ENCODE results near the gene MEIG1. TPM values are rescaled to one million over a fixed set of nuclear protein-coding genes. Genes with fewer than 3 reads are reported as not detected.
"Not testable (repeated sequence)": the region's sequence is repeated elsewhere in the genome, so short reads cannot be mapped to it uniquely, and the experiment has no call there.

Gene MEIG1
- total RNA-seq, 1 experiment from 2014 or later: 1.7 TPM

GRCh38 chr10:14926061-14926470 lies 33.1 kb upstream of the MEIG1 start:
- TF ChIP-seq CTCF (IDR thresholded peaks at IDR 0.05; ENCODE audit: unreplicated experiment): no peak
- intact Hi-C loops (cut with micrococcal nuclease): no loop called here
- no peaks in the 10 kb centered on the region for H3K4me1 Mint-ChIP-seq (ENCODE audit: insufficient read depth, unreplicated experiment)
- peaks cover 72% of the 10 kb centered on the region for H3K36me3 Mint-ChIP-seq (ENCODE audit: insufficient read depth, unreplicated experiment)
- H3K27me3 Mint-ChIP-seq (ENCODE audit: insufficient read depth, unreplicated experiment): no peaks in the 10 kb centered on the region
- BruUV-seq (replicated peaks): no TSS peak
- no peak overlapping the region for H3K27ac Mint-ChIP-seq (ENCODE audit: low read depth, unreplicated experiment)
- no peak for DNase-seq (ENCODE audit: unreplicated experiment)
- CTCF ChIA-PET: no interaction called here
- POLR2A ChIA-PET: no interaction called here
- no peaks in the 10 kb centered on the region for H3K9me3 Mint-ChIP-seq (ENCODE audit: unreplicated experiment)
- no peak overlapping the region for H3K4me3 Mint-ChIP-seq (ENCODE audit: unreplicated experiment)

DNA sequence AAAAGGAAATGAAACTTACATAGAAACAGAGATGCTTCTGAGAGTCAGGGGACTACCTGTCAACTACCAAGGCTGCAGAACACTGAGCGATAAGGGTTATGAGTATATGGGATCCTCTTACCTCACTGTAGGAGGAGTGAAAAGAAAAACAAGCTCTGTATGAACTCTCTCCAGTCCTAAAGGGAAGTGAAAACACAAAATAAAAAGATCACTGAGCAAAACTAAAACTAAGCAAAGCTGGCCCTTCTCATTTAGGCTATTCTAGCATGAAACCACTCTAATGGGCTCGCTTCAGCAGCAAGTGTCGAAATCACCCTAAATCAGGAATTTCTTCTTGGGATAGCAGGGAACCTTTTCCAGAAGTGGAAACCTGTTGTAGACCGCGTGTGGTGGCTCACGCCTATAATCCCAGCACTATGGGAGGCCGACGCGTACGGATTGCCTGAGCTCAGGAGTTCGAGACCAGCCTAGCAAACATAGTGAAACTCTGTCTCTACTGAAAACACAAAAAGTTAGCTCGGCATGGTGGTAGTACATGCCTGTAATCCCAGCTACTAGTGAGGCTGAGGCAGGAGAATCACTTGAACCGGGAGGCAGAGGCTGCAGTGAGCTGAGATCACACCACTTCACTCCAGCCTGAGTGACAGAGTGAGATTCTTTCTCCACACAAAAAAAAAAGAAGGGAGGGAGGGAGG lies 32.3 kb upstream of the MEIG1 start:
- no peaks in the 10 kb centered on the region for H3K27me3 Mint-ChIP-seq (ENCODE audit: insufficient read depth, unreplicated experiment)
- POLR2A ChIA-PET: no interaction called here
- no TSS peak for BruUV-seq (replicated peaks)
- H3K36me3 Mint-ChIP-seq (ENCODE audit: insufficient read depth, unreplicated experiment): peaks cover 70% of the 10 kb centered on the region
- TF ChIP-seq CTCF (IDR thresholded peaks at IDR 0.05; ENCODE audit: unreplicated experiment): no peak
- no peak overlapping the region for H3K4me3 Mint-ChIP-seq (ENCODE audit: unreplicated experiment)
- H3K9me3 Mint-ChIP-seq (ENCODE audit: unreplicated experiment): no peaks in the 10 kb centered on the region
- CTCF ChIA-PET: interaction anchor here (0.7 kb wide), 1 partner anchor 26 kb away, joined by 4 read pairs; no protein-coding TSS in a partner anchor
- H3K4me1 Mint-ChIP-seq (ENCODE audit: insufficient read depth, unreplicated experiment): no peaks in the 10 kb centered on the region
- intact Hi-C loops (cut with micrococcal nuclease): no loop called here
- DNase-seq (ENCODE audit: unreplicated experiment): no peak
- no peak overlapping the region for H3K27ac Mint-ChIP-seq (ENCODE audit: low read depth, unreplicated experiment)

DNA sequence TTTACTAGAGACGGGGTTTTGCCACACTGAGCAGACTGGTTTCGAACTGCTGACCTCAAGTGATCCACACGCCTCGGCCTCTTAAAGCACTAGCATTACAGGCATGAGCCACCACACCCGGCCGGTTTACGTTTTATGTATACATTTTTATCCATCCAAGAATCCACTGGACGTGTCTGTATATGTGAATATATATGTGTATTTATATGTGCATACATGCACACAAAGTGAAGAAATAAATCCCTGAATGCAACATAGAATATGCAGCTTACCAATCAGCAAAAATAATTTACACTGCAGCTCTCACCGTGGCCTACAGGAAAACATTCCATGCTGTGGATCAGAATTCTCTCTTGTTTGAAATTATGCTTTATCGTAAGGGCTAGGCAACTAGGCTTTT lies 28.6 kb upstream of the MEIG1 start:
- no TSS peak for BruUV-seq (replicated peaks)
- intact Hi-C loops (cut with micrococcal nuclease): no loop called here
- ChIA-PET POLR2A (interaction anchor here (0.8 to 1.4 kb wide), 2 partner anchors 23 to 49 kb away, joined by 4 to 5 read pairs; partner anchors contain the start of gene DCLRE1C), CTCF (interaction anchor here (0.6 kb wide), 2 partner anchors 16 to 1153 kb away, joined by 3 read pairs; no protein-coding TSS in a partner anchor)
- Mint-ChIP-seq H3K4me3 (ENCODE audit: unreplicated experiment) (no peak overlapping the region), H3K27me3 (ENCODE audit: insufficient read depth, unreplicated experiment) (no peaks in the 10 kb centered on the region), H3K4me1 (ENCODE audit: insufficient read depth, unreplicated experiment) (no peaks in the 10 kb centered on the region), H3K9me3 (ENCODE audit: unreplicated experiment) (no peaks in the 10 kb centered on the region), H3K36me3 (ENCODE audit: insufficient read depth, unreplicated experiment) (peaks cover 77% of the 10 kb centered on the region), H3K27ac (ENCODE audit: low read depth, unreplicated experiment) (no peak overlapping the region)
- no peak for TF ChIP-seq CTCF (IDR thresholded peaks at IDR 0.05; ENCODE audit: unreplicated experiment)
- DNase-seq (ENCODE audit: unreplicated experiment): no peak

DNA sequence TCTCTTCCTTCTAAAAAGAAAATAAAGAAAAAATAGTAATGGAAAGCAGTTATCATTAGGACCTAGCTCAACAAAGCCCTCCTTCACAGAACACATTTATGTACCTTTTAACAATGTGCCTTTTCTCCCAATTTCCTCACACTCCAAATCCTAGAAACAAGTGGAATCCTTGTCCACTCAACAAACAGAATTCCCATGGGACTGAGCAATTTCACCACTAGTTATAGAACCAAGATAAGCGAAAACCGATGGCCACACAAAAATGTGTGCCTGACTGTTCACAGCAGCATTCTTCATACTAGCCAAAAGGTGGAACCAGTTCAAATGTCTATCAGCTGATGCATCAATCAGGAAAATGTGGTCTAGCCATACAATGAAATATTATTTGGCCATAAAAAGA lies 22.6 kb upstream of the MEIG1 start:
- CTCF ChIA-PET: interaction anchor here (0.9 kb wide), 1 partner anchor 170 kb away, joined by 3 read pairs; no protein-coding TSS in a partner anchor
- no TSS peak for BruUV-seq (replicated peaks)

DNA sequence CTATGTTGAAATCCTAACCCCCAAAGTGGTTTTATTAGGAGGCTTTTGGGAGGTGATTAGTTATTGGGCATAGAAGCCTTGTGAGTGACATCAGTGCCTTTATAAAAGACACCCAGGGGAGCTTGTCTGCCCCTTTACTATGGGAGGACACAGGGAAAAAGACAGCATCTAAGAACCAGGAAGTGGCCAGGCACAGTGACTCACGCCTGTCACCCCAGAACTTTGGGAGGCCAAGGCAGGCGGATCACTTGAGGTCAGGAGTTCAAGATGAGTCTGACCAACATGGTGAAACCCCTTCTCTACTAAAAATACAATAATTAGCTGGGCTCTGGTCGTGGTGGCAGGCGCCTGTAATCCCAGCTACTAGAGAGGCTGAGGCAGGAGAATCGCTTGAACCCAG lies 20.2 kb upstream of the MEIG1 start:
- peaks cover 51% of the 10 kb centered on the region for H3K36me3 Mint-ChIP-seq (ENCODE audit: insufficient read depth, unreplicated experiment)
- BruUV-seq (replicated peaks); POLR2A ChIA-PET; H3K27me3 Mint-ChIP-seq (ENCODE audit: insufficient read depth, unreplicated experiment); DNase-seq (ENCODE audit: unreplicated experiment); CTCF ChIA-PET; H3K4me1 Mint-ChIP-seq (ENCODE audit: insufficient read depth, unreplicated experiment); H3K27ac Mint-ChIP-seq (ENCODE audit: low read depth, unreplicated experiment); H3K4me3 Mint-ChIP-seq (ENCODE audit: unreplicated experiment); intact Hi-C loops (cut with micrococcal nuclease); H3K9me3 Mint-ChIP-seq (ENCODE audit: unreplicated experiment): not testable (repeated sequence)

More for the DNA sequence above, 22.6 kb upstream of the MEIG1 start:
- no peaks in the 10 kb centered on the region for H3K9me3 Mint-ChIP-seq (ENCODE audit: unreplicated experiment)
- POLR2A ChIA-PET: no interaction called here
- intact Hi-C loops (cut with micrococcal nuclease): no loop called here
- H3K36me3 Mint-ChIP-seq (ENCODE audit: insufficient read depth, unreplicated experiment): peaks cover 56% of the 10 kb centered on the region
- no peak overlapping the region for H3K4me3 Mint-ChIP-seq (ENCODE audit: unreplicated experiment)
- no peak for TF ChIP-seq CTCF (IDR thresholded peaks at IDR 0.05; ENCODE audit: unreplicated experiment)
- H3K27ac Mint-ChIP-seq (ENCODE audit: low read depth, unreplicated experiment): no peak overlapping the region
- no peaks in the 10 kb centered on the region for H3K4me1 Mint-ChIP-seq (ENCODE audit: insufficient read depth, unreplicated experiment)
- DNase-seq (ENCODE audit: unreplicated experiment): no peak
- H3K27me3 Mint-ChIP-seq (ENCODE audit: insufficient read depth, unreplicated experiment): no peaks in the 10 kb centered on the region

DNA sequence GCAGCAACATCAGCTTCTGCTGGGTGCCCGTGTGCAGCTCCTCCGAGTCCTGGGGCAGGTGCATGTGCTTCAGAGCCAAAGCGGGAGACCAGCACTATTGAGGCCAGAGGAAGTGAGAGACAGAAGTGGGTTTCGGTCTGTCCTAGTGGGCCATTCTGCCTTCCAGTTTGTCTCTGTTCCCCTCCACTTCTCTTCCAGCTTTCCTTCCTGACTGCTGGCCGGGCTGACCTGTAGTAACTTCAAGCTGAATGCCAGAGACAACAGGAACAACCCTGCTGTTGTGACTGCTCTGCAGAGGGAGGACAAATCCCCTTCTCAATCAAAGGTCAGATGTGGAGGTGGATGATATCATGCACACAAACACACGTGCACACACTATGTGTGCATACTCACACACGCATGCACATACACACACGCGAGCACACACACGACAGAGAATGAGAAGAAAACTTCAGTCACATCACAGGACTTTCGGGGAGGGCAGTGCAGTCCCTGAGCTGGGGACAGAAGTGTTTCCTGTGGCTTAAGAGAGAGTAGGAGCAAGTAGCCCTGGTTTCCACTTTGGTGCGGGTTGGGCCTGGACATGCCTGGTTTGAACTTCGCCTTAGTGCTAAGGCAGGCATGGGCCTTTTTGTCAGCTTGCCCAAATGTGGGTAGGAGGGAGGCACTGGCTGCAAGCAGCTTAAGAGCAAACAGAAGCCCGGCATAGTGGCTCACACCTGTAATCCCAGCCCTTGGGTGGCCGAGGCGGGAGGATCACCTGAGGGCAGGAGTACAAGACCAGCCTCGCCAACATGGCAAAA lies 16.8 kb upstream of the MEIG1 start:
- BruUV-seq (replicated peaks); H3K9me3 Mint-ChIP-seq (ENCODE audit: unreplicated experiment); H3K27ac Mint-ChIP-seq (ENCODE audit: low read depth, unreplicated experiment); DNase-seq (ENCODE audit: unreplicated experiment); H3K4me1 Mint-ChIP-seq (ENCODE audit: insufficient read depth, unreplicated experiment); intact Hi-C loops (cut with micrococcal nuclease); H3K4me3 Mint-ChIP-seq (ENCODE audit: unreplicated experiment); POLR2A ChIA-PET; H3K27me3 Mint-ChIP-seq (ENCODE audit: insufficient read depth, unreplicated experiment): not testable (repeated sequence)
- H3K36me3 Mint-ChIP-seq (ENCODE audit: insufficient read depth, unreplicated experiment): peaks cover 45% of the 10 kb centered on the region
- CTCF ChIA-PET: interaction anchor here (0.6 kb wide), 1 partner anchor 156 kb away, joined by 3 read pairs; no protein-coding TSS in a partner anchor

Measured in MCF 10A (cell line).